ENCODE data around the gene RAPGEF2.

RAPGEF2 gene

GRCh38 chr4:159134429-159134828 is 31.6 kb downstream of the RAPGEF2 start:
- no peak for DNase-seq (ENCODE audit: low read depth in 2 of 3, low spot score in 1 of 3)

- DNase-seq (ENCODE audit: low read depth in 2 of 3, low spot score in 1 of 3), result no peak
These were observed 34.3 kb downstream of the RAPGEF2 start for GRCh38 chr4:159137176-159137575.

GRCh38 chr4:159138436-159138835 is 35.6 kb downstream of the RAPGEF2 start:
- no peak for DNase-seq (ENCODE audit: low read depth in 2 of 3, low spot score in 1 of 3)

- no peak for DNase-seq (ENCODE audit: low read depth in 2 of 3, low spot score in 1 of 3)
These were observed 38.3 kb downstream of the RAPGEF2 start for GRCh38 chr4:159141193-159141592.

GRCh38 chr4:159142241-159142640 is 39.4 kb downstream of the RAPGEF2 start:
- DNase-seq (ENCODE audit: low read depth in 2 of 3, low spot score in 1 of 3), result no peak

GRCh38 chr4:159142681-159143384 is 40.0 kb downstream of the RAPGEF2 start:
- DNase-seq (ENCODE audit: low read depth in 2 of 3, low spot score in 1 of 3), result no peak

- no peak for DNase-seq (ENCODE audit: low read depth in 2 of 3, low spot score in 1 of 3)
These were observed 40.8 kb downstream of the RAPGEF2 start for GRCh38 chr4:159143687-159144086.

- no peak for DNase-seq (ENCODE audit: low read depth in 2 of 3, low spot score in 1 of 3)
These were observed 41.3 kb downstream of the RAPGEF2 start for GRCh38 chr4:159144112-159144694.

- no peak for DNase-seq (ENCODE audit: low read depth in 2 of 3, low spot score in 1 of 3)
These were observed 42.6 kb downstream of the RAPGEF2 start for GRCh38 chr4:159145318-159145991.

GRCh38 chr4:159145992-159146330 is 43.1 kb downstream of the RAPGEF2 start:
- no peak for DNase-seq (ENCODE audit: low read depth in 2 of 3, low spot score in 1 of 3)

- DNase-seq (ENCODE audit: low read depth in 2 of 3, low spot score in 1 of 3), result no peak
These were observed 43.6 kb downstream of the RAPGEF2 start for GRCh38 chr4:159146488-159146887.

GRCh38 chr4:159148441-159148840 is 45.6 kb downstream of the RAPGEF2 start:
- DNase-seq (ENCODE audit: low read depth in 2 of 3, low spot score in 1 of 3), result no peak

- no peak for DNase-seq (ENCODE audit: low read depth in 2 of 3, low spot score in 1 of 3)
These were observed 46.8 kb downstream of the RAPGEF2 start for GRCh38 chr4:159149666-159150065.

- no peak for DNase-seq (ENCODE audit: low read depth in 2 of 3, low spot score in 1 of 3)
These were observed 47.5 kb downstream of the RAPGEF2 start for GRCh38 chr4:159150396-159150795.

GRCh38 chr4:159150821-159151390 is 48.0 kb downstream of the RAPGEF2 start:
- DNase-seq (ENCODE audit: low read depth in 2 of 3, low spot score in 1 of 3), result no peak

GRCh38 chr4:159151689-159152088 is 48.8 kb downstream of the RAPGEF2 start:
- DNase-seq (ENCODE audit: low read depth in 2 of 3, low spot score in 1 of 3), result no peak

- DNase-seq (ENCODE audit: low read depth in 2 of 3, low spot score in 1 of 3), result no peak
These were observed 49.3 kb downstream of the RAPGEF2 start for GRCh38 chr4:159152181-159152580.

- no peak for DNase-seq (ENCODE audit: low read depth in 2 of 3, low spot score in 1 of 3)
These were observed 50.8 kb downstream of the RAPGEF2 start for GRCh38 chr4:159153669-159154068.

- DNase-seq (ENCODE audit: low read depth in 2 of 3, low spot score in 1 of 3), result no peak
These were observed 52.2 kb downstream of the RAPGEF2 start for GRCh38 chr4:159155119-159155518.

GRCh38 chr4:159158083-159158617 is 55.3 kb downstream of the RAPGEF2 start:
- DNase-seq (ENCODE audit: low read depth in 2 of 3, low spot score in 1 of 3), result no peak

GRCh38 chr4:159158985-159159384 is 56.1 kb downstream of the RAPGEF2 start:
- DNase-seq (ENCODE audit: low read depth in 2 of 3, low spot score in 1 of 3), result no peak

- no peak for DNase-seq (ENCODE audit: low read depth in 2 of 3, low spot score in 1 of 3)
These were observed 56.7 kb downstream of the RAPGEF2 start for GRCh38 chr4:159159611-159160010.

Data from stimulated activated CD4-positive, alpha-beta T cell treated with anti-CD3 and anti-CD28 coated beads, Interleukin-12 subunit alpha, Interleukin-12 subunit beta, amount 100 ng/mL, for 48 hours (primary cell).